ENCODE results near the gene MPP2.
A peak's percentile ranks its signal among the peaks of the same experiment; 100 is the strongest.
"Not testable (repeated sequence)": the region's sequence is repeated elsewhere in the genome, so short reads cannot be mapped to it uniquely, and the experiment has no call there.

Gene MPP2, protein sequence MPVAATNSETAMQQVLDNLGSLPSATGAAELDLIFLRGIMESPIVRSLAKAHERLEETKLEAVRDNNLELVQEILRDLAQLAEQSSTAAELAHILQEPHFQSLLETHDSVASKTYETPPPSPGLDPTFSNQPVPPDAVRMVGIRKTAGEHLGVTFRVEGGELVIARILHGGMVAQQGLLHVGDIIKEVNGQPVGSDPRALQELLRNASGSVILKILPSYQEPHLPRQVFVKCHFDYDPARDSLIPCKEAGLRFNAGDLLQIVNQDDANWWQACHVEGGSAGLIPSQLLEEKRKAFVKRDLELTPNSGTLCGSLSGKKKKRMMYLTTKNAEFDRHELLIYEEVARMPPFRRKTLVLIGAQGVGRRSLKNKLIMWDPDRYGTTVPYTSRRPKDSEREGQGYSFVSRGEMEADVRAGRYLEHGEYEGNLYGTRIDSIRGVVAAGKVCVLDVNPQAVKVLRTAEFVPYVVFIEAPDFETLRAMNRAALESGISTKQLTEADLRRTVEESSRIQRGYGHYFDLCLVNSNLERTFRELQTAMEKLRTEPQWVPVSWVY

GRCh38 chr17:43907425-43907981 lies at the start of gene MPP2:
Gene MPP2, minus strand, starts transcription at chr17:43907536. Its CDS starts 3,076 bp downstream, at chr17:43904460.
- DNase-seq: peak; percentile 68

GRCh38 chr17:43956222-43956621 lies 48.9 kb upstream of the MPP2 start:
- DNase-seq: no peak

GRCh38 chr17:43953746-43954145 lies 46.4 kb upstream of the MPP2 start, which contains the start of gene PYY:
Gene PYY, minus strand, starts transcription at chr17:43953940. Its CDS starts 457 bp downstream, at chr17:43953483.
- no peak for DNase-seq

DNA sequence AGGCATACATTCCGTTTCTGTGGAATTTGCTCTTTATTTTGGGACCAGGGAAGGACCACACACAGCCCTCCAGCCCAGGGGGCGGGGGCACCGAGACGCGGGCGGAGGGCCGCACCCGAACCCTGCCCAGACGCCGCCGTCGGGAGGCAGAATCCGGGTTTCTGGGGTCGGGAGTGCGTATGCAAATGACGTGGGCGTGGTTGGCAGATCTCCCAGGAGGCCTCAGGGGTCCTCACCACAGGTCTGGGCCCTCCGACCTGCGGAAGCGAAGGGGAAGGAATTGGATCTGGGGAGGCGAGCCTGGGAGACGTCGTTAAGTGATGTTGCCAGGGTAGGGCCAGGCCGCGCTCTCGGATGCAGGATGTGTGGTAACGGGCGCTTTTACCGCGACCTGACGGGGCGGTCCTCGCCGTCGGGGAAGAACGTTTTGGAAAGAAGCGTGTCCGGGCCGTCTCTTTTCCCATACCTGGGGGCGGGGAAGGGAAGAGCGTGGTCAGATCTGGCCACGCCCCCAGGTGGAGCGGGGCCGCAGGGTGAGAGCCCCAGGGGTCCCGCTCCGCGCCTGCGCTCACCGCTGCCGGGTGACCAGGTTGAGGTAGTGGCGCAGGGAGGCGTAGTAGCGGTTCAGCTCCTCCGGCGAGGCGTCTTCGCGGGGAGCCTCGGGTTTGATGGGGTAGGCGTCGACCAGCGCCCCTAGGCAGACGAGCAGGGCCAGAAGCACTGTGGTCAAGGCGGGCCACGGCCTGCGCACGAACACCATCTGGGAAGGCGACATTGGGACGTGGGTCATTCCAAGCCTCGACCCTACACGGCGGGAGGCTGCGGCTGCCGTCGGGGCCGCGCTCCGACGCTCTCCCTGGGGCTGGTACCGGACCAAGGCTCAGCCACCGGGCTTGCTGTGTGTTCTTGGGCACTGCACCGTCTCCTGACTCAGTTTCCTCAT lies 45.7 kb upstream of the MPP2 start:
- no peak for DNase-seq

GRCh38 chr17:43952351-43952723 lies 45.0 kb upstream of the MPP2 start:
- no peak for DNase-seq

DNA sequence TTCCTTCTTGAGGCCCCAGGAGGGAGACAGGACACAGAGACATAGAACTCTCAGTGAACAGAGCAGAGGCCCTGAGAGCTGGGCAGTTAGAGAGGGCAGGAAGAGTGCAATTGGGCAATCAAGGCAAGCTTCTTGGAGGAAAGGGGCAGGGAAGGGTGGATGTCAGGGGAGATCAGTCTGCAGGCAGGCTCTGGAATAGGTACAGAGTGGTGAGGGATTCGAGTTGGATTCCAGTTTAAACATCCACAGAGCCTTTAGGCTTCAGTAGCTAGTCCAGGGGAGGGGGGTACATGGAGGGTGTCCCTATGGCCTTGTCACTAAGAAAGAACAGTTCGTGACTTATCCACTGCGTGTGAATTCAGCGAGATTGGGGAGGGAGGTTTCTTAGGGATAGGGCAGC lies 44.4 kb upstream of the MPP2 start:
- DNase-seq: no peak

DNA sequence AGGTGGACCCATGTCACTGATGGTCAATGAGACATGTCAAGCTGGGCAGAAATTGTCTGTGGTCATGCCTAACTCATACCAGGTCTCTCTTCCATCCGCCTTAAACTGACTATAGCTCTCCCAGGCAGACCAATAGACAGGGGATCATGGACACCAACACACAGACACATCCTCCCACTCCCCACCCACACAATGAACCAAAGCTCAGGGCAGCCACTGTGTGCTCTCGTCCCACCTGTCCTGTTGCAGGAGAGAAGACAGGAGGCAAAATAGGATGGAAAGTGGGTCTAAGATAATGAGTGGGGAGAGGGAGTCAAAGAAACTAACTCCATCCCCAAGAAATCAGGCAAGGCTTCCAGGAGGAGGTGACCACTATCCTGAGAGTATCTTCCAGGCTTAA lies 43.2 kb upstream of the MPP2 start:
- DNase-seq: no peak

DNA sequence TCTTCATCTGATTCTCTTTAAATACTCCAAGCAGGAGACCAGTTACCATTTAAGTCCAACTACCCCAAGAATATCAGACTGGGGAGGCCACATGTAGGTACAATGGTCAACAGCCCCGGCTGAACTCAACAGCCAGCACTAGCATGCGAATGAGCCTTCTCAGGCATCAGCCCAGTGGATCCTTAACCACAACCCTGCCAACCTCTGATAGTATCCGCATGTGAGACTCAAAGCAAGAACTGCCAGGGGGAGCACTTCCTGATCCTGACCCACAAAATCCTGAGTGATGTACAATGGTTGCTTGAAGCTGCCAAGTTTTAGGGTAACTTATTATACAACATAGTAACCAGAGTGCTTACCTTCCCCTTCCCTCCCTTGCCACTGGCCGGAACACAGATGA lies 42.4 kb upstream of the MPP2 start:
- no peak for DNase-seq

- no peak for DNase-seq
Measured at GRCh38 chr17:43946781-43947180, 39.4 kb upstream of the MPP2 start.

DNA sequence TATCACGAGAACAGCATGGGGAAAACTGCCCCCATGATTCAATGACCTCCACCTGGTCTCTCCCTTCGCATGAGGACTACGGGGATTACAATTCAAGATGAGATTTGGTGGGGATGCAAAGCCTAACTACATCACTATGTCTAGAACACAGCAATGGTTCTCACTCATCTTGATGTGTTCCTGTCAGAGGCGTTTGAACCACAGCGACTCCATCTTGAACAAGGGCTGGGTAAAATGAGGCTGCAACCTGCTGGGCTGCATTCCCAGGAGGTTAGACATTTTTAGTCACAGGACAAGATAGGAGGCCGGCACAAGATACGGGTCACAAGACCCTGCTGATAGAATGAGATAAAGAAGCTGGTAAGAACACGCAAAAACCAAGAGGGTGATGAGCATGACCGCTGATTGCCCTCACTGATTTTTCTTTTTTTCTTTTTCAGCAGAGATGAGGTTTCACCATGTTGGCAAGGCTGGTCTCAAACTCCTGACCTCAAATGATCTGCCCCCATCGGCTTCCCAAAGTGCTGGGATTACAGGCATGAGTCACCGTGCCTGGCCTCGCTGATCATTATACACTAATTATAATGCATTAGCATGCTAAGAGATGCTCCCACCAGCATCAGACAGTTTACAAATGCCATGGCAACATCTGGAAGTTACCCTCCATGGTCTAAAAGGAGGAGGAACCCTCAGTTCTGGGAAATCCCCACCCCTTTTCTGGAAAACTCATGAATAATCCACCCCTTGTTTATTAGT lies 37.9 kb upstream of the MPP2 start:
- peak; percentile 34 for DNase-seq

DNA sequence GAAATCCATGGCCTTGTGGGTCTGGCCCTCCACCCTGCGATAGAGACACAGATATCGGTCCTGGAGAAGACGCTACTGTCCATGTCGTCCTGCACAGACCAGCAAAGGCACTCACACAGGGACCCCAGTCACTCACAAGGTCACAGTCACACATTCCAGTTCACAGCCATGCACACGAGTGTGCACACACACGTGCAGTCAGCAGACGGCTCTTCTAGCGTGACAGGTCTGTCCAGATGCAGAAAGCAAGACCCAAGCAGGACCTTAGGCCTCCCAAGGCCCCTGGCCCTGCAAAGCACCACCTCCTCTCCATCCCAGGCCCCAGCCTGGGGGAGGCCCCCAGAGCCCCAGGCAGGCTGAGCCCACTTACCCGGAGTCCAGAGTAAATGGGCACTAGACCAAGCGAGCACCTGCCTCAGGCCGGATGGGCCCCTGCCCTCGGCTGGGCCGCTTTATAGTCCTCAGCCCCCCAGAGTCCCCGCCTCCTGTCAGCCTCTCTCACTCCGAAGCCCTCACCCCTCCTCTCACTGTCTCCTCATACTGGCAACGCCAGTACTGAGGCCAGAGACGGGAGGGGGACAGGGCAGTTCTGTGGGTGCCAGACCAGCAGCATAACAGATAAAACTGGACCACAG lies 34.8 kb upstream of the MPP2 start, which contains the start of gene PPY:
Gene PPY (minus strand): TSS at position 426 of the 635 bp plus-strand sequence. CDS start 822 bp downstream, outside the sequence.
- DNase-seq: no peak

DNA sequence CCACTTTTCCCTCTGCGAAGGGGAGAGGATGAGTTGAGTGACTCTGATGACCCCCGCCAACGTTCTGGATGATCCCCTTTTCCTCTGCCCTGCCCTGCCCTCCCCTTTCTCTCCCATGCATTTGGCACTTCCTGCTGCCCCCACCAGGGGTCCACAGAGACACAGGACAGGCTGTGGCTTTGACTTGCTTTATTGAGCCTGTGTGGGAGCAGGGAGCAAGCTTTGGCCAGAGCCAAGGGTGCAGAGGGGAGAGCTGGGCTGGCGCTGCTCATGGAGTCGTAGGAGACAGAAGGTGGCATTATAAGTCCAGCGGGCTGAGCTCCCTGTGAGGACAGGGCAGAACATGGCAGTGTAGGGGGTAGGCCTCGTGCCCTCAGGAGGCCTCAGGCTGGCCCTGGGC lies 33.3 kb upstream of the MPP2 start:
- DNase-seq: peak; percentile 50

DNA sequence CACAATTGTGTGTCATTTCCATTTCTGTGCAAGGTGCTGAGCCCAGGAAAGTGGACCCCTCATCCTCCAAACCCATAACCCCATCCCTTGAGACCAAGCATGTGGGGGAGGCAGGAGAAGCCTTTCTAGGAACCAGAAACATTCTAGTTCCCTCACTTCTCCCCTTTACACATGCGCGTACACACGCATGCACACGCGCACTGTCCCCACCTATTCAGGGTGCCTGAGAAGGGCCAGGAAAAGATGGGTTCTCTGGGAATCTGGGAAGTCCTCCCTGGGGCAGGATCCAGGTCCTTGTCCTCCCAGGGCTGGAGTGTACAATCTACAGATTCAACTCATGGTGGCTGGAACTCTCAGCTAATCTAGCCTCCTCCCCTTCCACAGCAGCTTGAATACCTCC lies 32.5 kb upstream of the MPP2 start:
- DNase-seq: no peak

- not testable (repeated sequence) for DNase-seq
Measured at GRCh38 chr17:43939452-43939851, 32.1 kb upstream of the MPP2 start.

- DNase-seq: no peak
Measured at GRCh38 chr17:43938838-43939182, 31.5 kb upstream of the MPP2 start.

DNA sequence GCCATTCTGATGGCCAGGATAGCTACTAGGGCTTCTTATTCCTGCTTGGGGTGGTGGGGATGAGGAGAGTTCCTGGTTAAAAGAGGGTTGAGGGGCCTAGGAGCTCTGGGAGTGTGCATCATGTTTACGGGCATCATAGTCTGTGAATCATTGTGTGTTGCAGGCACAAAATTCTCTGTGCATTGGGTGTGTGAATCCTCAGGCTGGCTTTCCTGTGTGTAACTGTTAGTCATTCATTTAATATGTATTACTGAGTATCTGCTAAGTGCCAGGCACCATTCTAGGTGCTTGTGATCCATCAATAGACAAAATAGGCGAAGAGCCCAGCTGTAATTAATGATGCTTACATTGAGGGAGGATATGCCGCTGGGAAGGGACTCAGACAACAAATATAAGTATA lies 29.1 kb upstream of the MPP2 start:
- DNase-seq: peak; percentile 21

- no peak for DNase-seq
Measured at GRCh38 chr17:43935926-43936261, 28.6 kb upstream of the MPP2 start.

DNA sequence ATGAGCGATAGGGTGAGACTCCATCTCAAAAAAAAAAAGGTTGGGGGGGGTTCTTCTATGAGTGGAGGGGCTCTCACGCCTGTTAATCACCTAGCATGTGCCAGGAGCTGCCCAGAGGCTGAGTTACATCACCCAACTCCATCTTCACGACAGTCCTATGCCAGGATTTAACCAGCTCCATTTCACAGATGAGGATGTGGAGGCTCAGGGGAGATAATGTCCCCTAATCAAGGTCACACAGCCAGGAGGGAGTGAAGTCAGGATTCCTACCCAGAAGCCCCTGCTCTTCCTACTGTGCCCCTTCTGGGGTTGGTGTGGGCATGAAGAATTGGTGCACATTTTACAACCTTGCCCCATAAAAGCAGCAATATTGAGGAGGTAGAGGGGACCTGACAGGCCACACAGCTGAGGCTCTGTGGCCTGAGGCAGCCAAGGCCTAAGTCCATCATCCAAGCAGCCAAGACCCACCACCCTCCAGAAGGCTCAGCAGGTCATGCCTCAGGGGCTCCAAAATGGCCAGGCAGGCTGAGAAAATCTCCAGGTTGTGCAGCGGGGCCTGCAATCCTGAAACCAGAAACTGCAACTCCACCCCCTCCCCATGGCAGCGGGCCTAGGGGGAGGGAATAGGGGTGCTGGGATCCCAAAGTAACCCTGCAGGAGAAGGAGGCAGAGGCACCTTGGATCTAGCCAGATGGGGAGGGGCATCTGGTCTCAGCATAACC lies 28.0 kb upstream of the MPP2 start:
- DNase-seq: no peak

GRCh38 chr17:43932923-43933322 lies 25.6 kb upstream of the MPP2 start:
- DNase-seq: no peak

- DNase-seq: no peak
Measured at GRCh38 chr17:43932357-43932756, 25.0 kb upstream of the MPP2 start.

DNA sequence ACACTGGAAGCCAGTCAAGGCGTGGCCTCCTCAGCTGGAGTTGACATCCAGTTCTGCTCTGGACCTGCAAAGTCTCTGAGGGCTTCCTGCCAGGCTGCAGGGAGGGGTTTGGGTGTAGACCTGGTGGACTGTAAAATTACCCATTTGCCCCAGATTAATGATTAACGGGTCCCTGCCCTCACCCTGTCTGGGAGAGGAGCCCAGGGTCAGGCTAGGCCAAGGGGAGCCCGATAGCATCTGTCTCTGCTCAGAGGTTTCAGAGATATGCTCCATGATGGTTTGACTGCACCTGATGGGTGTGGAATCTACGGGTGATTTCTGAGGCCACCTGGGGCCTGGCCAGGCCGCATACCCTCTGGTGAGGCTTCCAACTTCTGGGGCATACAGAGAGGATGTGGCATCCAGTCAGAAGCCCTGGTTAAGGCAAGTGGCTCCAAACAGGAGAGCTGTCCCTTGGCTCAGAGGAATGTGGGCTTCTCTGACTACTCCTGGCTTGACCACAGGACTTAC lies 23.8 kb upstream of the MPP2 start:
- no peak for DNase-seq
